Skin of body (tissue), 2 donors: Measurements from ENCODE around the gene RIC8B. TPM values are rescaled to one million over a fixed set of nuclear protein-coding genes. Genes with fewer than 3 reads are reported as not detected.

Experiments used
- DNase-seq: peaks from one replicate; lab custom pipeline; 2025; lab: John Stamatoyannopoulos, UW
- total RNA-seq: library from RNA; depleted of rRNA; stranded (reverse); fragments of >200 nt; gene quantifications from one replicate; pipeline ENCODE4 v1.2.3, GENCODE V29; 2014

RIC8B gene
- total RNA-seq, 1 donor from 2014 or later: 12.7 TPM

DNA sequence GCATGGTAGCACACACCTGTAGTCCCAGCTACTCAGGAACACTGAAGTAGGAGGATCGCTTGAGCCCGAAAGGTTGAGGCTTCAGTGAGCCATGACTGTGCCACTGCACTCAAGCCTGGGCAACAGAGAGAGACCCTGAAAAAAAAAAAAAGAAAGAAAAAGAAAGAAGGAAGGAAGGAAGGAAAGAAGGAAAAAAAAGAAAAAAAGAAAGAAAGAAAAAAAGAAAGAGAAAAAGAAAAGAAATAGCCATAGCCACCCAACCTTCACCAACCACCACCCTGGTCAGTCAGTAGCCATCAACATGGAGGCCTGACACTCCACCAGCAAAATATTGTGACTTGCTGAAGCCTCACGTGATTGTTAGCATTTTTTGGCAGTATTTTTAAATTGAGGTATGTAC is 159.8 kb downstream of the RIC8B start:
- DNase-seq: no peak

Other genes with a start within 250 kb of the RIC8B start
- not detected for gene RFX4, start 191.7 kb upstream of the RIC8B start, total RNA-seq
- gene TMEM263, start 181.2 kb downstream of the RIC8B start, total RNA-seq: 79.9 TPM
- 17.0 TPM for gene MTERF2, start 212.5 kb downstream of the RIC8B start, total RNA-seq